Activated T-cell treated with anti-CD3 and anti-CD28 coated beads, Interleukin-2, amount 50 U/mL, for 1 hour (primary cell): ENCODE results near the gene MT3.
"Not testable (repeated sequence)": the region's sequence is repeated elsewhere in the genome, so short reads cannot be mapped to it uniquely, and the experiment has no call there.

Experiments
- DNase-seq: peaks from one replicate; pipeline ENCODE4 v3.0.0-alpha.2; 2020

Gene MT3

GRCh38 chr16:56580391-56581048, 8.8 kb upstream of the MT3 start:
- no peak for DNase-seq

- DNase-seq: not testable (repeated sequence)
Measured at GRCh38 chr16:56582911-56583310, 6.4 kb upstream of the MT3 start.

DNA sequence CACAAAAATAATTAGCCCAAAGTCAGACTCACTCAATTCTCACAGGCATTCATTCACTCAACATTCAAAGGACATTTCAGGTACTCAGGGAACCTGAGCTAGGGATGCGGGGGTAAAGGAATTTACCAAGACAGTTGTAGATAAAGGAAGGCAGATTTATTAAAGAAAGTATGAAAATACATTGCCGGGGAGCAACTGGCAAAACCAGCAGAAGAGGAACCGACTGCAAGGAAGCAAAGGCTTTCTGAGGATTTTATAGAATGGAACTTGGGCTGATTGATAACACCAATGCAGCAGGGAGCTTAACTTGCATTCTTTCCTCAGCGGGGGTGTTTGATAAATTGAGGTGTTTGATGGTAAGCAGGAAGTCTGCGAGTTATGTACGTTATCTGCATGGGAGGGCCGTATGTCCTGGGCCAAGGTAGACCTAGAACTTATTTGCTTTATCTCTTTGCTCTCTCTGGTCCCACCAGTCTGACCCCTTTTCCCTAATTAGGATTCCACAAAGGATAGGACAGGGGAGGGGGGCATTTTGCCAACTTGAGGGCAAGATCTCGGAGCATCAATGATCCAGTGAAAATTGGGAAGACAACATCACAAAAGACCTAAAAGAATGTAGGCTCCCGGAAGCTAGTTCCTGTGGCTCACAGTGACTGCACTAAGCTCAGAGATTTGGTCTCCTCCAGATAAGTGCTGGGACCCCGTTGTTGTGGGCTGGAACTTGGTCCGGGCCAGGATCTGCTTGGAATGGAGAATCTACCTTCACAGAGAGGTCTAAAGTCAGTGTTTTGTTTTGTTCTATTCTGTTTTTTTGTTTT, 5.8 kb upstream of the MT3 start:
- DNase-seq: no peak

- DNase-seq: no peak
Measured at GRCh38 chr16:56584276-56584675, 5.1 kb upstream of the MT3 start.

DNA sequence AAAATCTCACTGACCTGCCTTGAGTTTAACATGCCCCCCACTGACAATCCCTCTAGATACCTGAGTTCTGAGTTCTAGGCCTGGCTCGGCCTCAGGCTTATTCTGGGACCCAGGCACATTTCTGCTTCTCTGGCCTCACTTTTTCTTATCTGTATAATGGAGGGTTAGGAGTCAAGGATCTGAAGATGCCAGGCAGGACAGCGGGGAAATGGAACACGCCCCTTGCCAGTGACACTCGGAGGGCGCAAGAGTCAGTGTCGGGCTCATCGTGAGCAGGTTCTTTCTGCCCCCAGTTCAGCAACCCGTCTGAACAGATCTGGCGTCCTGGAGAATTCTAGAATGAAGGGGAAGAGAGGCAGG, 567 bp upstream of the MT3 start:
- DNase-seq: no peak

GRCh38 chr16:56591377-56592060, 2.2 kb downstream of the MT3 start:
- DNase-seq: no peak

GRCh38 chr16:56593573-56594291, 4.4 kb downstream of the MT3 start:
- no peak for DNase-seq

- no peak for DNase-seq
Measured at GRCh38 chr16:56594292-56594619, 4.9 kb downstream of the MT3 start.

DNA sequence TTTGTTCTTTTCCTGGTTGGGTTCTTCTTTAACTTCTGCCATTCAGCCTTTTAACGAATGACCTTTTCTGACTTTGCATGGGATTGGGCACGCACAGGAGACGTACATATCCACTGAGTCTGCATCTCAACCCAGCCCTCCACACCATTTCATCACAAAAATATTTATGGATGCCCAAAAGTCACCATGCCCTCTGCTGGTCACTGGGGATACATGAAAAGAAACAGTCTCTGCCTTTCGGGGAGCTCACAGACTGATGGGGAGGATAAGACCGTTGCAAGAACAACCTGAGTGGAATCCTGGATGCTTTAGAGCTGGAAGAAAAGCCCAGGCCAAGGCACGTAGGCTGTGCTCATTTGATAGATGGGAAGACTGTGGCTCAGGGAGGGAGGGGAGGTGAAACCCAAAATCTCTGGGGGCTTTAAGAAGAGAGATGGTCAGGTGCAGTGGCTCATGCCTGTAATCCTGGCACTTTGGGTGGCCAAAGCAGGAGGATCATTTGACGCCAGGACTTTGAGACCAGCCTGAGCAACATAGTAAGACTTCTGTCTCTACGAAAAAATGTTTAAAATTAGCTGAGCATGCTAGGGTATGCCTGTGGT, 11.2 kb downstream of the MT3 start:
- DNase-seq: no peak

DNA sequence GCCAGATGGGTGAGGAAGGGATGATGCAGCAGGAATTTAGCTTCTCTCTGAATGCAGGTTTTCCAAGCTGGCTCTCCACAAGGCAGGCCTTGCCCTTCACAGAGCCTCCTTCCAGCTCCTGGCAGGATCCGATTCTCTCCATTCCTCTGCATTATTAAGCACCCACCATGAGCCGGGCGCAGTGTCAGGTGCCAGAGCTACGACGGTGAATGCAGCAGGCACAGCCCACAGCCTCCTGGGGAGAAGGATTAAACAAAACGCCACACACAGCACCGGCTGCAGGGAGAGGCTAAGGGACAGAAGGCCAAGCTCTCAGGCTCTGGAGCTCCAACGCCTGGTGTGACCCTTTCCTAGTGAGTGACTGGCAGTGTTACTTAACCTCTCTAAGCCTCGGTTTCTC, 12.0 kb downstream of the MT3 start:
- no peak for DNase-seq

GRCh38 chr16:56603589-56603988, 14.3 kb downstream of the MT3 start:
- no peak for DNase-seq

- DNase-seq: no peak
Measured at GRCh38 chr16:56604966-56605365, 15.6 kb downstream of the MT3 start.

- no peak for DNase-seq
Measured at GRCh38 chr16:56605475-56605874, 16.1 kb downstream of the MT3 start.

GRCh38 chr16:56606071-56606475, 16.7 kb downstream of the MT3 start:
- DNase-seq: no peak

DNA sequence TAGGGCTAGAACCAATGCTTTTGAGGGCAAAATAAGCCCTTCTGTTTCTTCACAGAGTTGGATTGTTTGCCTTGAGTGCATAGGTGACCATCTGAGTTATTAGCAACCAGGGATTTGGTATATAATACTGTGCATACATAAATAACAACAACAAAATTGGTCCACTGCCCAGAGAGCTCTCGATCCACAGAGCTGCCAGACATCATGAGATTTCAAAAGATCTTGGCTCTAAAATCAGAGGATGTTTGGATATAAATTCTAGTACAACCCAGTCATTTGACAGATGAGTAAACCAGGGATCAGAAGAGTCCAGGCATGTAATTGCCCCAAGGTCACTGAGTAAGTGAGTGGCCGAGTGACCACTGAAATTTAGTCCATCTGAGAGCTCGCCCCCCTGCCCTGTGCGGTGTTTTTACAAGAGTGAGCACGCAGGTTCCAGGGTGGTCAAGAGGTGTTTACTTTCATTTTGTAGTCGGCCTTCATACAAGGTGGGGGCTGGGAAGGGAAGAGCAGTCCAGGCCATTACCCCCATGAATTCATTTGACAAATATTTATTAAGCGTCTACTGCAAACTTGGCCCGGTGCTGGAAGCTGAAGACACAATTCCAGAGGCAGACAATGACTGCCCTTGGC, 17.3 kb downstream of the MT3 start:
- no peak for DNase-seq

GRCh38 chr16:56607109-56607618, 17.8 kb downstream of the MT3 start:
- DNase-seq: no peak

- no peak for DNase-seq
Measured at GRCh38 chr16:56607675-56608042, 18.3 kb downstream of the MT3 start.

DNA sequence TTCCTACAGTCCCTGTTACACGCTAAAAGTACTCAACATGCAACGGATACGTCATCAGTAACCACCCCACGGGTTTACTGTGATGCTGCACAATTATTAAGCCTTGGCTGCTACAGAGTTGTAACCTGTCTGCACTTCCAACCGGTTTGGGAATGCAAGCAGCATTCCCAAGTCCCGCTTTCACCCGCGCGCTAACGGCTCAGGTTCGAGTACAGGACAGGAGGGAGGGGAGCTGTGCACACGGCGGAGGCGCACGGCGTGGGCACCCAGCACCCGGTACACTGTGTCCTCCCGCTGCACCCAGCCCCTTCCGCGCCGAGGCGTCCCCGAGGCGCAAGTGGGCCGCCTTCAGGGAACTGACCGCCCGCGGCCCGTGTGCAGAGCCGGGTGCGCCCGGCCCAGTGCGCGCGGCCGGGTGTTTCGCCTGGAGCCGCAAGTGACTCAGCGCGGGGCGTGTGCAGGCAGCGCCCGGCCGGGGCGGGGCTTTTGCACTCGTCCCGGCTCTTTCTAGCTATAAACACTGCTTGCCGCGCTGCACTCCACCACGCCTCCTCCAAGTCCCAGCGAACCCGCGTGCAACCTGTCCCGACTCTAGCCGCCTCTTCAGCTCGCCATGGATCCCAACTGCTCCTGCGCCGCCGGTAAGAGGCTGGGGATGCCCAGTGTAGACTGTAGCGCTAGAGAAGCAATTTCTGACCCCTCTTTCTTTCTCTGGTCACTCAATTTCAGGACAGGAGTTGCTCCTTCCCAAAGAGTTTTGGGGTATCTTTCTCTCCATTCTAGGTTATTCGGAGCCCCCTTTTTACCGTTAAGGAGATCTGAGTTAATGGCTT, 18.9 kb downstream of the MT3 start, which contains the start of gene MT2A:
Gene MT2A (plus strand): TSS at position 542 of the 833 bp plus-strand sequence. CDS start 72 bp downstream, at position 614.
- DNase-seq: peak; percentile 86

GRCh38 chr16:56608876-56609462, 19.6 kb downstream of the MT3 start:
- DNase-seq: peak; percentile 28

DNA sequence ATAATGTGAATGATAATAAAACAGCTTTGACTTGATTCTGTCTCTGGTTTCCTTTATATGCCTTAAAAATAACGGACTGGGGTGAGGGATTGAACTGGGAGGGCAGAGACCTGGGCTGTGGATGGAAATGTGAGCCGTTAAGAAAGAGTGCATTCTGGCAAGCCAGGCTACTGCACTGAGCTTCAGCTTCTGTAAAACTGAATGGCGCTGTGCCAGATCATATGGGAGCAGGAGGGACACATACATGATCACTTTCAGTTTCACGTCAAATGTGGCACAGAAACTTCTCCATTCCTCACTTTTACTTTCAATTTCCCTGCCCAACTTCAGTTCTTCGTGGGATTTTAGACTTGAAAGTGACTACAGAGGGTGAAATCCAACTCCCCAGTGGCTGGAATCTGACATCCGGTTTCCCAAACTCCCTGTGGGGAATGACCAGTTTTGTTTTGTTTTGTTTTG, 20.2 kb downstream of the MT3 start:
- DNase-seq: peak; percentile 54
